ENCODE data around the gene CAT.
"Not testable (repeated sequence)": the region's sequence is repeated elsewhere in the genome, so short reads cannot be mapped to it uniquely, and the experiment has no call there.

The CAT gene

GRCh38 chr11:34438529-34439507 lies at the start of gene CAT:
CAT (plus strand) TSS chr11:34438934; CDS start chr11:34439014, 80 bp downstream.
- DNase-seq: peak; percentile 71 to 96 (median 92)

DNA sequence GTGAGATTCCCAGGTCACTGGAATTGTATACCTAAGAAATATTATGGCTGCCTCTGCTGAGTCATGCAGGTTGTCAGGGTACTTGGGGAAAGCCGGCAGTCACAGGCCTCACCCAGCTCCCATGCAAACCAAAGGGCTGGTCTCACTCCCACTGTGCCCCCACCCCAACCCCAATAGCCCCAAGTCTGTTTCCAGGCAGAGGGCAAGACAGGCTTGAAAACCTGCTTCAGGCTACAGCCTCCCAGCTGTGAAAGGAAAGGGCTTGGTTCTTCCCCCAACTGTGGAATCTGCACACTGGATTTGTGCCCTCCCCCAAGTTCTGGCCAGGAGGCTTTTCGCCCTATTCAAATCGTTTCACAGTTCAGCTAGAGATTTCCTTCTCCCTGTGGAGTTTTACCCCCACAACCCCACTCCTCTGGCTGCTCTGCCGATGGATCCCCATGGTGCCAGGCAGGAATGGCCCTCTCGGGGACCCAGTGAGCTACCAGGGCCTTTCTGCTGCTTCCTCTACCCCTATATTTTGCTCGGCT lies 43.9 kb upstream of the CAT start:
- no peak for DNase-seq

DNA sequence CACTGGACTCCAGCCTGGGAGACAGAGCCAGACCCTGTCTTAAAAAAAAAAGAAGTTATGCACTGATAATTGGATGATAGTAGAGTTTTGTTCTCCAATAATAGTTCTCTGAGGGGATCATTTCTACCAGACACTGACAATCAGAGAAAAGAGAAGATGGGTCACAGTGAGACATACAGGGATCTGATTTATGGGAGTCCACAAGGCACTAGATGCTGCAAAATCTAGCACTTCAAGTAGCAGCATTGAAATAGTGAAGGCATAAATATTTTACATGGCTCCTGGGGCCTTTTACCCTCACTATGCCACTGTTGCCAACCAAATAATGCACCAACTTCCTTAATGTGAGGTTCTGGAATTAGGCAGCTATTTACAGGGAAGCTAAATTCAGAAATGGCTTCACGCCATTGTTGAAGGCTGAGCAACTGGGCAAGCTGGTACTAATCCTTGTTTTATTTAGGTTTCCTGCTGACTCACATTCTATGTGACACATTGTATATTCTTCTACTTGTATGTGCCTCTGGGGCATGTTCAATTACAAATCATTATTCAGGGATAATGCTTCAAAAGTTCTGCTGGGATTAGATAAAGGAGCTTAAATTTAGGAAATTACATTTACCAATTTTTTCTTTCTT lies 42.7 kb upstream of the CAT start:
- DNase-seq: no peak

DNA sequence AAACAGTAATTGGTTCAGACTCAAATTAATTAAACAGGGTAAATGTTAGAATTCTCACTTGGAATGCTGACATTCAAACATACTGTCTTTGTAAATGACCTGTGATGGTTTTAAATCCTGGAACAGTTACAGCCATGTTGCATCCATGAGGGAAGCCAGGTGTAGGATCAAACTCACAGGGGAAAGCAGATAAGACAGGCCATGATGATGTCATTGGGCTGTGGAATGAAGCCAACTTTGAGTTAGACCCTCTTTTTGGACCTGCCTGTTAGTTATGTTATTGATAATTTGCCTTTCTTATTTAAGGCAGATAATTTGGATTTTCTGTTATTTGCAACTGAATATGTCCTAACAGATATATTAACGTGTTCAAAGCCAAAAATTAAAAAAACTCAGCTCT lies 41.6 kb upstream of the CAT start:
- no peak for DNase-seq

GRCh38 chr11:34397811-34398210 lies 40.9 kb upstream of the CAT start:
- no peak for DNase-seq

DNA sequence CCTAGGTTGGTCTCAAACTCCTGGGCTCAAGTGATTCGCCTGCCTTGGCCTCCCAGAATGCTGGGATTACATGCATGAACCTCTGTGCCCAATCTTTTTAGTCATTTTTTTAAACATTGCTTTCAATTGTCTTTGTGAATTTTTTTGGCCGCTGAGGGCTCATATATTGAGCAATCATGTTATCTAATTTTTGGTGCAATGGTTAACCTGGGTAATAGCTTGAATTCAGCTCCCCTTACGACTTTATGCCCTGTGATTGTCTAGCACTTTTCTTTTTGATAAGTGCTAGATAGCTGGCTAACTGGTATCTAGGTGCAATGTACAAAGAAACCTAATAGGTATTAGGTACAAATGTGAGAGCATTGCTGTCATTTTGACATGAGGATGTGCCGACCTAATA lies 35.3 kb upstream of the CAT start:
- DNase-seq: no peak

DNA sequence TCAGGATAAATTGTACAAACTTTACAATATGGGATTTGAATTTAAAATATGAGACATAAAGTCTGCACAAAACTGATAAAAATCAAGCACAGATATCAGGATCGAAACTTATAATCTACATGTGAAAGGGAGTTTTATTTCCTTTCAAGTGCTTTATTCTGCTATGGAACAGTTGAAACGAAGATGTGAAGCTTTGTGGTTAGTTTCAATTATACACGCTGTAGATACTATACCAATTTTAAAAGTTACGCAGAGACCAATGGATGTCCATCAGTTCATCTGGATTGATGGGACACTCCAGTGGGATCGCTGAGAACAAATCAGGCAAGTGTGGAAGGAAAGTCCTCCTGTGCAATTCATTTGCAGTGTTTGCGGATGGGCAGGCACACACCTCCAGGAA lies 34.5 kb upstream of the CAT start:
- no peak for DNase-seq

GRCh38 chr11:34405079-34405858 lies 33.5 kb upstream of the CAT start:
- no peak for DNase-seq

GRCh38 chr11:34406413-34406812 lies 32.3 kb upstream of the CAT start:
- no peak for DNase-seq

- DNase-seq: no peak
Observed at GRCh38 chr11:34407121-34407813, 31.5 kb upstream of the CAT start.

DNA sequence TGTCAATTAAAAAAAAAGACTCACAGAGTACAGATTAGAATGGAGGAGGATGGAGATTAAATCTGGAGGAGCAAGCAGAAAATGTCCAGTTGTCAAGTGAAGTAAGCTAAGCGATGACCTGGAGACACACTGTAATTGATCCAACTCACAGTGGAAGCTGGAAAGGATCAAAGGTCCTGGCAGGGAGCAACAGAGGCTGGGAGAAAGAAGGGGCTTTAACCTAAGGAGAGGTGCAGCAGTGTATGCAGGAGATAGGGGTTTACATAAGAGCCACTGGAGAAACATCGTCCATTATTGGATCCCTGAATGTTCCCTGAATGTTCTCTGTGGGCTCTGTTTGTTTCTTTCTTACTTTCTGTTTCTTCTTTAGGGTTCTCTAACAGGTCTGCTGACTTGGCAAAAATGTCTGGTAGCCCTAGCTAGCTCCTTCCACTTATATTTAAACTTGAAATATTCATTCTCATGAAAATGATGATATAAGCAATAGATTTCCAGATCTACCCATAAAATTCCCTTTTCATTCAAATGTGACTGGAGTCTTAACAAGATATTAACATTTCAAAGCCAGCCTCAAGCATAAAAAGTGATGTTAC lies 30.1 kb upstream of the CAT start:
- DNase-seq: no peak

- DNase-seq: no peak
Observed at GRCh38 chr11:34411111-34411510, 27.6 kb upstream of the CAT start.

DNA sequence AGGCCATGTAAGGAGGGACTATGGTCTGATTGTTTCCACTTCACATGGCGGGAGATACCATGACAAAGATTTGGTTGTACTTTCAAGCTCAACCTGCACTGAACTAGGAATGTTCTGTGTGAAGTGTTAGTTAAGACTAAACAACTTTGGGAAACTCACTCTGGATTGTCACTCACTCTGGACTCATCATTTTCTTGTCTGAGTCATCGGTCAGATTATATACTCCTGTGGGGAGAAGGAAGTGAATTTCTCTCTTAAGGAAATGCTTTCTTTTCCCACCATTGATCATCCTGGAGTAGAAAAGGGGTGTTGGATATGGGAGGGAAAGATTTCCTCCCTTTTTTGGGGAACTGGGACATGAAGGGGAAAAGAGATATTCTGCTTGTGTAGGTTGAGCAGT lies 26.9 kb upstream of the CAT start:
- DNase-seq: no peak

GRCh38 chr11:34413263-34413662 lies 25.5 kb upstream of the CAT start:
- no peak for DNase-seq

GRCh38 chr11:34415538-34415937 lies 23.2 kb upstream of the CAT start:
- no peak for DNase-seq

GRCh38 chr11:34416088-34416487 lies 22.6 kb upstream of the CAT start:
- no peak for DNase-seq

DNA sequence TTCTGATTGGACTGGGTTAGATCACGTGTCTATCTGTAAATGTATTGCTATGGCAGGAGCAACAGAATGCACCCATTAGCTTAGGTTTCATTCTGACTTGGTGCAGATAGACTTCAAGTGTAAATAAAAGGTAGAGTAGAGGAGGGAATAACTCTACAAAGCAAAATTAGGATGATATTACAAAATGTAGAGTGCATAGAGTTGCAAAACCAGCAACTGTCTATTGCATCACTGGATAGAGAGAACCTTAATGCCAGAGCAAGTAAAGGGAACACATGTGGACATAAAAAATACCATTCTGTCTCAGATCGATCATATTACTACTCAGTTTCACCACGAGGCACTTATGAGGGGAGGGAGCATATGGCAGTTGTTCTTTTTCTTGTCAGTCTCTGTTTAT lies 22.0 kb upstream of the CAT start:
- DNase-seq: no peak

- no peak for DNase-seq
Observed at GRCh38 chr11:34417202-34417601, 21.5 kb upstream of the CAT start.

- no peak for DNase-seq
Observed at GRCh38 chr11:34419158-34419557, 19.6 kb upstream of the CAT start.

- no peak for DNase-seq
Observed at GRCh38 chr11:34423300-34423699, 15.4 kb upstream of the CAT start.

GRCh38 chr11:34424826-34425225 lies 13.9 kb upstream of the CAT start:
- not testable (repeated sequence) for DNase-seq
